Aorta (tissue), 5 donors: Measurements from ENCODE around the gene RAB11FIP4. TPM values are rescaled to one million over a fixed set of nuclear protein-coding genes. Genes with fewer than 3 reads are reported as not detected.
"Not testable (repeated sequence)": the region's sequence is repeated elsewhere in the genome, so short reads cannot be mapped to it uniquely, and the experiment has no call there.

ENCODE experiments used
- ATAC-seq: fragments of 200-7000 bp; cut with Tn5 transposase; one replicate; pipeline ENCODE4 v1.9.1; 2022; ENCODE audit warnings: moderate library complexity; ENCODE audit not compliant: low FRiP score
- DNase-seq, 2 donors: peaks; one replicate each; pipeline ENCODE4 v3.0.0-alpha.2; 2020
- H3K27ac ChIP-seq, 2 donors: one replicate each; pipeline ENCODE4 v1.5.1; 2013; ENCODE audit warnings: low read length in 2 of 2, mild to moderate bottlenecking in 2 of 2, moderate library complexity in 2 of 2, control low read depth in 1 of 2, inconsistent platforms in 1 of 2, low read depth in 1 of 2
- H3K27me3 ChIP-seq, 2 donors: one replicate each; pipeline ENCODE4 v1.6.1; 2013; ENCODE audit warnings: control low read depth in 1 of 2, low read length in 1 of 2, mild to moderate bottlenecking in 1 of 2, moderate library complexity in 1 of 2; ENCODE audit not compliant: insufficient read depth in 2 of 2, control insufficient read depth in 1 of 2
- H3K36me3 ChIP-seq, 2 donors: one replicate each; pipeline ENCODE4 v1.6.1; 2013; ENCODE audit warnings: control low read depth in 1 of 2, low read length in 1 of 2, mild to moderate bottlenecking in 1 of 2; ENCODE audit not compliant: insufficient read depth in 2 of 2, control insufficient read depth in 1 of 2
- H3K4me1 ChIP-seq, 2 donors: one replicate each; pipeline ENCODE4 v1.6.1; 2013; ENCODE audit warnings: low read length in 2 of 2, control low read depth in 1 of 2, mild to moderate bottlenecking in 1 of 2, moderate library complexity in 1 of 2; ENCODE audit not compliant: insufficient read depth in 2 of 2, control insufficient read depth in 1 of 2
- H3K4me3 ChIP-seq, 2 donors: one replicate each; pipeline ENCODE4 v1.5.1; 2013; ENCODE audit warnings: low read length in 2 of 2, control low read depth in 1 of 2, mild to moderate bottlenecking in 1 of 2
- H3K9me3 ChIP-seq: one replicate; pipeline ENCODE4 v1.6.1; 2013; ENCODE audit warnings: mild to moderate bottlenecking, low read length; ENCODE audit not compliant: control insufficient read depth
- WGBS, 2 donors: extraction: QIAGEN DNeasy Blood & Tissue Kit; methylation state at CpG; one replicate each; pipeline ENCODE4 v1.1.7; 2013; 5-methylcytosine and 5-hydroxymethylcytosine counted together
- intact Hi-C, 2 donors: fragments of 100-400 bp; cut with DNase I; formaldehyde crosslinking; loops; one replicate each; pipeline versions ENCODE4 v1.14.2 to v1.15.0; 2022
- polyA plus RNA-seq, 2 donors: library from polyadenylated mRNA; stranded (reverse); fragments of 200-250 nt; gene quantifications; one replicate each; pipeline ENCODE4 v1.2.3, GENCODE V29; 2013
- total RNA-seq, 2 donors: library from RNA; stranded (reverse); fragmentation: NEBNext Ultra II Directional; extraction: Animal tissue kit (Norgen Biotek cat#: 25700); gene quantifications; one replicate each; pipeline ENCODE4 v1.2.1, GENCODE V29; 2021
- donor health status: healthy with polysubstance abuse.
- donor health status: Bipolar disorder and iron deficiency.
- donor health status: DM: no; HTN: no; CAD: no.
- donor health status: DM: no; HTN: no; CAD: no.
- donor health status: DM: yes; HTN: yes; CAD: no.

The RAB11FIP4 gene
- total and polyA plus RNA-seq, 4 donors = 0.15 to 2.6 (median 1.4) TPM

DNA sequence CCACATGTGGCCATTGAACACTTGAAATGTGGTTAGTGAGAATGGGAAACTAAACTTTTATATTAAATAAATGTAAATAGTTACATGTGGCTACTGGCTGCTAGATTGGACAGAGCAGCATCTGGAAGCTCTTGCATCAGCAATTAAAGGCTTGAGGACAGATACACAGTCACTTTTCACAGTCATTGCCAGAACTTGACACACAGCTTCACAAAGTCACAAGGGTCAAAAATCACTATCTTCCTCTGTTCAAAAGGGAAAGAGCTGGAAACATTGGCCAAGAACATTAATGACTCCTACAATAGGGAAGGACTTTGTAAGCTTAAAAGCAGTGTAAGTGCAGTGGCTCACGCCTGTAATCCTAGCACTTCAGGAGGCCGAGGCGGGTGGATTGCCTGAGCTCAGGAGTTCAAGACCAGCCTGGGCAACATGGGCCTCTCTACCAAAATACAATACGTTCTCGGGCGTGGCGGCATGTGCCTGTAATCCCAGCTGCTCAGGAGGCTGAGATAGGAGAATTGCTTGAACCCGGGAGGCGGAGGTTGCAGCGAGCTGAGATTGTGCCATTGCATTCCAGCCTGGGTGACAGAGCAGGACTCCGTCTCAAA is 8.7 kb upstream of the RAB11FIP4 start:
- H3K4me3 ChIP-seq, H3K27ac ChIP-seq, ATAC-seq, H3K9me3 ChIP-seq, H3K4me1 ChIP-seq, H3K27me3 ChIP-seq, intact Hi-C loops, H3K36me3 ChIP-seq, DNase-seq: not testable (repeated sequence)
- 89 to 93% methylated on average over 11 of the region's 11 CpGs for WGBS, 2 donors

DNA sequence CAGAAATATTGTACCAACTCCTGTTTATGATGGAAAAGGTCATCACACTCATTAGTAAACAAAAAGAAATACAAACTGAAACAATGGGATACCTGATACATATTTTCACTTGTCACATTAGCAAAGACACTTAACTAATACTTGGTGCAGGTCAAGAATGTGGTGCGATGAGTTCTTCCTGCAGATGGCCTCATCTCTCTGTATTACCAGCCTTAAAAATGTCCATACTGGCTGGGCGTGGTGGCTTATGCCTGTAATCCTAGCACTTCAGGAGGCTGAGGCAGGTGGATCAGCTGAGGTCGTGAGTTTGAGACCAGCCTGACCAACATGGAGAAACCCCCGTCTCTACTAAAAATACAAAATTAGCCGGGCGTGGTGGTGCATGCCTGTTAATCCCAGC is 8.0 kb upstream of the RAB11FIP4 start:
- H3K27ac ChIP-seq, H3K9me3 ChIP-seq, DNase-seq, H3K4me1 ChIP-seq, H3K36me3 ChIP-seq, H3K27me3 ChIP-seq, intact Hi-C loops, ATAC-seq, H3K4me3 ChIP-seq: not testable (repeated sequence)
- WGBS, 2 donors = 94 to 95% methylated on average over 6 of the region's 6 CpGs

GRCh38 chr17:31385428-31386285 is 5.8 kb upstream of the RAB11FIP4 start:
- no peaks in the 10 kb centered on the region for H3K27me3 ChIP-seq
- ATAC-seq = no peak
- H3K4me3 ChIP-seq = no peak overlapping the region
- 81 to 89% methylated on average over 7 of the region's 7 CpGs for WGBS, 2 donors
- no peaks in the 10 kb centered on the region for H3K36me3 ChIP-seq
- no peak overlapping the region for H3K27ac ChIP-seq
- no peaks in the 10 kb centered on the region for H3K4me1 ChIP-seq
- no peaks in the 10 kb centered on the region for H3K9me3 ChIP-seq
- intact Hi-C loops = no loop called here
- DNase-seq = no peak

- H3K9me3 ChIP-seq = no peaks in the 10 kb centered on the region
- no peak overlapping the region for H3K4me3 ChIP-seq
- no peaks in the 10 kb centered on the region for H3K27me3 ChIP-seq
- ATAC-seq (no peak), DNase-seq (no peak)
- H3K36me3 ChIP-seq = no peaks in the 10 kb centered on the region
- H3K27ac ChIP-seq = no peak overlapping the region
- WGBS, 2 donors = 87 to 95% methylated on average over 3 of the region's 3 CpGs
- intact Hi-C loops = no loop called here
- no peaks in the 10 kb centered on the region for H3K4me1 ChIP-seq
Observed at GRCh38 chr17:31386542-31387075, 4.9 kb upstream of the RAB11FIP4 start.

GRCh38 chr17:31387438-31387837 is 4.0 kb upstream of the RAB11FIP4 start:
- intact Hi-C loops = no loop called here
- WGBS, 2 donors = 87 to 90% methylated on average over 12 of the region's 12 CpGs
- Histone ChIP-seq H3K4me3 (no peak overlapping the region), H3K36me3 (no peaks in the 10 kb centered on the region), H3K27me3 (no peaks in the 10 kb centered on the region), H3K27ac (no peak overlapping the region), H3K4me1 (no peaks in the 10 kb centered on the region), H3K9me3 (no peaks in the 10 kb centered on the region)
- DNase-seq = no peak
- no peak for ATAC-seq

DNA sequence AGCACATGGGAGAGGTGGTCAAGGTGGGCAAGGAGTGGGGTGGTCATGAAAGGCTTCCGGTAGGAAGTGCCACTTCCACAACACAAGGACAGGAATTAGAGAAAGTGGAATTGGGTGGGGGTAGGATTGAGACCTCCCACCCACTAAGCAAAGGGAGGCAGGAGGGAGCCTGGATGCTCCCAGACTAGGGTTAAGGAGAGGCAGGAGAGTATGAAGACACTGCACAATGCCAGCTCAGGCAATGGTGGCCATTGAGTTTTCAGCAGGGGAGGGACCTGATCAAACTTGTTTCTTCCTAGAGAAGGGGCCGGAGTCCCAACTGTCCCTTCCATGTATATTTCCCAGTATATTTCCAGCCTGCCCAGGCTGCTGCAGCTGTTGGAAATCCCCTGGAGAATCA is 3.1 kb upstream of the RAB11FIP4 start:
- intact Hi-C loops = no loop called here
- Histone ChIP-seq H3K36me3 (no peaks in the 10 kb centered on the region), H3K27ac (no peak overlapping the region), H3K27me3 (no peaks in the 10 kb centered on the region), H3K4me1 (no peaks in the 10 kb centered on the region), H3K4me3 (no peak overlapping the region), H3K9me3 (no peaks in the 10 kb centered on the region)
- 87 to 93% methylated on average over 2 of the region's 2 CpGs for WGBS, 2 donors
- ATAC-seq = no peak
- no peak for DNase-seq

GRCh38 chr17:31388770-31389656 is 2.5 kb upstream of the RAB11FIP4 start:
- 50 to 54% methylated on average over 18 of the region's 18 CpGs for WGBS, 2 donors
- Histone ChIP-seq H3K27ac (no peak overlapping the region), H3K4me3 (no peak overlapping the region), H3K27me3 (no peaks in the 10 kb centered on the region), H3K4me1 (no peaks in the 10 kb centered on the region), H3K9me3 (no peaks in the 10 kb centered on the region), H3K36me3 (no peaks in the 10 kb centered on the region)
- ATAC-seq (no peak), DNase-seq (no peak)
- intact Hi-C loops = no loop called here

- no peaks in the 10 kb centered on the region for H3K27me3 ChIP-seq
- no peak for DNase-seq
- intact Hi-C loops = no loop called here
Observed at GRCh38 chr17:31389657-31390381, 1.7 kb upstream of the RAB11FIP4 start.

More at GRCh38 chr17:31389657-31390381, 1.7 kb upstream of the RAB11FIP4 start:
- ATAC-seq = no peak
- H3K27ac ChIP-seq = no peak overlapping the region
- WGBS, 2 donors = 63 to 65% methylated on average over 22 of the region's 22 CpGs
- H3K4me1 ChIP-seq = no peaks in the 10 kb centered on the region
- no peaks in the 10 kb centered on the region for H3K36me3 ChIP-seq
- no peak overlapping the region for H3K4me3 ChIP-seq
- no peaks in the 10 kb centered on the region for H3K9me3 ChIP-seq
